ENCODE measurements around the gene ATP6V1F. TPM values are rescaled to one million over a fixed set of nuclear protein-coding genes. Genes with fewer than 3 reads are reported as not detected.

The ATP6V1F gene
- total RNA-seq, 1 donor = 110 TPM

DNA sequence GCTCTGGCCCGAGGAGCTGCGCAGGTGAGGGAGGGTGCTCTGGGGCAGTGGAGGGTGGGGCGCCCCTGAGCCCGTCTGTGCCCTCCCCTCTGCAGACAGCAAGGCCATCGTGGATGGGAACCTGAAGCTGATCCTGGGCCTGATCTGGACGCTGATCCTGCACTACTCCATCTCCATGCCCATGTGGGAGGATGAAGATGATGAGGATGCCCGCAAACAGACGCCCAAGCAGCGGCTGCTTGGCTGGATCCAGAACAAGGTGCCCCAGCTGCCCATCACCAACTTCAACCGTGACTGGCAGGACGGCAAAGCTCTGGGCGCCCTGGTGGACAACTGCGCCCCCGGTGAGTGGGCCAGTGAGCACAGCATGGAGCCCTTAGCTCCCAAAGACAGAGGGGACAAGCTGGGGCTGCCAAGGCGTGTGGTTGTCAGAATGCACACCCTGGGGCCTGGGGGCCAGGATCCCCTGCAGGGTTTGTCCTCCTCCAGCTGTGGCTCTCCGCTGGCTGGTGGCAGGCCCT, 27.4 kb upstream of the ATP6V1F start:
- no peak for DNase-seq (ENCODE audit: low read depth in 2 of 3, low spot score in 2 of 3)

DNA sequence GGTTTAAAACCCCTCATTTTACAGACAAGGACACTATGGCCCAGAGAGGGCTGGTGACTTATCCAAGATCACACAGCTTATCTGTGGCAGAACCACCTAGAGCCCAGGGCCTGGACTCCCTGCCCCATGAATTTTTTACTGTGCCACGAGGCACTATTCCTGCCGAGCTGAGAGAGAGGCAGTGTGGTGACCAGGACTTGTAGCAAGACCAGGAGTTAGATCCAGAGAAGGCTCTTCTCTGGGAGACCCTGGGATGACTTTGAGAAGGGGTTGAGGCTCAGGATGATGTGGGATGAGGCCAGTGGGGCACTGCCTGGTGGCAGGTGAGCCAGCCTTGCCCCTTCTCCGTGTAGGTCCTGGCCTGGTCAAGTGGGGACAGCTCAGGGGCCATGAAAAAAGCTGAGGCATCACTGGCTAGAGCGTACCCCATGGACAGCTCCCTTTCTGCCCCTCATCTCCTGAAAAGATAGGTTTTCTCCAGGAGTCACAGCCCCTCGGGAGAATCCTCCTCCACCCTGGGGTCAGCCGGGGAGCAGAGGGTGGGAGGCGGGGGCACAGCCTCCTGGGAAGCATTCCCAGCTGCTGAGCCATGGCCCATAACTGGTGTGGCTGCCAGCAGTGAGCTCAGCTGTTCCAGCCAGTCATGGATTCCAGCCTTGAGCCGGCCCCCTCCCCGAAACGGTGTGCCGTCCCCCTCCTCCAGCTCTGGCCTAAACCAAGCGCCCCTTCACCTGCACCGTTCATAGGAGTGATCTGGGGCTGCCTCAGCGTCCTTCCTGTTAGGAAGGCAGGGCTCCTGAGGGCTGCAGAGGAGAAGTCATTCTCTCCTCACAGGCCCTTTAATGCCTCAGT, 26.6 kb upstream of the ATP6V1F start:
- DNase-seq (ENCODE audit: low read depth in 2 of 3, low spot score in 2 of 3) = no peak

DNA sequence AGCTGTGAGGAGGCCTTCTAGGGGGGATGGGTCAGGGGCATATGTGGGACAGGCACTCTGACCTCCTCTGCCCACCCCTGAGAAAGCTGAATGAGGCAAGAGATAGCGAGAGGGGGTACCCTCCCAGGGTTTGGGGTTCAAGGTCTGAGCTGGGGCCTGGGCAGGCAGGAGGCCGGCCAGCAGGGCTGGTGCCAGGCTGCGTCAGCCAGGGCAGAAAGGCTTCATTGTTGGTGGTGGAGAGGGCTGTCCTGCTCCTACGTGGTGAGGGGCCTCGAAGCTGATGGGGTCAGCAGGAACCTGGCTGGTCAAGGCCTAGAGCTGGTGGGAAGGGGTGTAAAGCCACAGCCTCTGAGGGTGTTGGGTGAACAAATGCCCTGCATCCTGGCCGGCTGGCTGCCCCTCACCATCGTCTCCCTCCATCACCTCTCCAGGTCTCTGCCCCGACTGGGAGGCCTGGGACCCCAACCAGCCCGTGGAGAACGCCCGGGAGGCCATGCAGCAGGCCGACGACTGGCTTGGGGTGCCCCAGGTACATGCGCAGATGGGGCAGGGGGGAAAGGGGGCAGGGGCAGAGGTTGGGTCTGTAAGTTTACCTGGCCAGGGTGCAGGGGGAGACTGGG, 25.8 kb upstream of the ATP6V1F start:
- no peak for DNase-seq (ENCODE audit: low read depth in 2 of 3, low spot score in 2 of 3)

DNA sequence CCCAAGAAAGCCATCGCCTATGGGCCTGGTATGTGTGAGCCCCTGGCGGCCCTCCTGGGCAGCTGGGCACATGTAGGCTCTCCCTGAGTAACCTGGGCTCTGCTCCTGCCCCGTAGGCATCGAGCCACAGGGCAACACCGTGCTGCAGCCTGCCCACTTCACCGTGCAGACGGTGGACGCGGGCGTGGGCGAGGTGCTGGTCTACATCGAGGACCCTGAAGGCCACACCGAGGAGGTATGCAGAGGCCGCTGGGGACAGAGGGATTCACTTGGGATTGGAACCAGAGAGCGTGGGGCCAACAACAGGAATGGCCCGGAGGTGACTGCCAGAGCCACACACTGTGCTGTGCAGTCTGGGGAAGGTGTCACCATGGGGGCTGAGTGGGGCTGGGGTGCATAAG, 25.1 kb upstream of the ATP6V1F start:
- no peak for DNase-seq (ENCODE audit: low read depth in 2 of 3, low spot score in 2 of 3)

DNA sequence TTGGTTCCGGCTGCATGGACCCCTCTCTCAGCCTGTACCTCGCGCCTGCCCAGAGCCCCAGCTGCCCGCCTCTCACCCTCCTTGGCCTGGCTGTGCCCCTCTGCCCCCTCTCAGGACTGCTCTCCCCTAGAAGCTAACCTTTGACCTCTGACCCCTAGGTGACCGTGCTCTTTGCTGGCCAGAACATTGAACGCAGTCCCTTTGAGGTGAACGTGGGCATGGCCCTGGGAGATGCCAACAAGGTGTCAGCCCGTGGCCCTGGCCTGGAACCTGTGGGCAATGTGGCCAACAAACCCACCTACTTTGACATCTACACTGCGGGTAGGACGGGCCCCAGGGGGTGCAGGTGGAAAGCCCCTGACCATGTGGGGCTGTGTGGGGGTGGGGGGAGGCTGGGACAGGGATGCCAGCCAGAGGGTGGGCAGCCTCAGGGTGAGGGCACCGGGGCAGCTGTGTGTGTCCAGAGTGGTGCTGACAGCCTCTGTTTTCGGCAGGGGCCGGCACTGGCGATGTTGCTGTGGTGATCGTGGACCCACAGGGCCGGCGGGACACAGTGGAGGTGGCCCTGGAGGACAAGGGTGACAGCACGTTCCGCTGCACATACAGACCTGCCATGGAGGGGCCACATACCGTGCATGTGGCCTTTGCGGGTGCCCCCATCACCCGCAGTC, 24.4 kb upstream of the ATP6V1F start:
- no peak for DNase-seq (ENCODE audit: low read depth in 2 of 3, low spot score in 2 of 3)

DNA sequence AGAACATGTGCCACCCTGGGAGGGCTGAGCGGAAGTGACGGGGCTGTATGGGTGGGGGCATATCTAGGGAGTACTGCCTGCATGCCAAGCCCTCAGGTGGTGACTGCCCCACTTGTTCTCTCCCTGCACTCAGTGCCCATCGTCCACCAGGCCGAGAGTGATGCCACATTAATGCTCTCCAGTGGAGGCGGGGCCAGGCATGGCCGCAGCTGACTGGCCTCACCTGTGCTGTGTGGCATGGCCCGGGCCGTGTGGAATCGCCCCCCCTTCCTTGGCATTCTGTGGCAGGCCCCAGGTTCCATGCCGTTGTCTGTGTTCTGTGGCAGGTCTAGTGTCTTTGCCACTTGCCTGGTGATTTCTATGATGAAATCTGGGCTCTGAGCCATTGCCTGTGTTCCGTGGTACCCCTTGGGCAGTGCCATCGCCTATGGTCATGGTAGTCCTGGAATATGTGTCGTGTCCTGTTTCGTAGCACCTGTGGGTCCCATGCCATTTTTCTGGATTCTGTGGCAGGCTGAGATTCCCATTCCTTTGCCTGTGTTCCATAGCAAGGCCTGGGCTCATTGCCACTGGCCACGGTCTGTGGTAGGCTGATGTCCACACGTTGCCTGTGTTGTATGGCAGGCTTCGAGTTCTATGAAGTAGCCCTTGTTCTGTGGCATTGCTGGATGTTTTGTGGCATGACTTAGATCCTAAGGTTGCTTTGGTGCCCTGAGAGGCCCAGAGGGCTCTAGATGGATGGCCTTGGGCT, 23.5 kb upstream of the ATP6V1F start:
- no peak for DNase-seq (ENCODE audit: low read depth in 2 of 3, low spot score in 2 of 3)

DNA sequence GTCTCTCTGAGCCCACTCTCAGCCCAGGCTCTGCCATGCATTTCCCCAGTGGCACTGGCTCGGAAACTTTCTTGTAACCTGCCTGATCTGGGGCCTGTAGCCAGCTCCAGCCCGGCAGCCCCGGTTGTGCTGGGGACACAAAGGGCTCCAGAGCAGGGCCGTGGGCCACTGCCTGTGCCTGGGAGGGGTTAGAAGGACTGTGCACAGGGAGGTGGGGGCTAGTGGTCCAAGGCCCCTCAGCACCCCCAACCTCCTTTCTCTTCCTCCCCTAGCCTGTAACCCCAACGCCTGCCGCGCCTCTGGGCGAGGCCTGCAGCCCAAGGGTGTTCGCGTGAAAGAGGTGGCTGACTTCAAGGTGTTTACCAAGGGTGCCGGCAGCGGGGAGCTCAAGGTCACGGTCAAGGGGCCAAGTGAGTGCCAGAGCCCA, 22.9 kb upstream of the ATP6V1F start:
- no peak for DNase-seq (ENCODE audit: low read depth in 2 of 3, low spot score in 2 of 3)

DNA sequence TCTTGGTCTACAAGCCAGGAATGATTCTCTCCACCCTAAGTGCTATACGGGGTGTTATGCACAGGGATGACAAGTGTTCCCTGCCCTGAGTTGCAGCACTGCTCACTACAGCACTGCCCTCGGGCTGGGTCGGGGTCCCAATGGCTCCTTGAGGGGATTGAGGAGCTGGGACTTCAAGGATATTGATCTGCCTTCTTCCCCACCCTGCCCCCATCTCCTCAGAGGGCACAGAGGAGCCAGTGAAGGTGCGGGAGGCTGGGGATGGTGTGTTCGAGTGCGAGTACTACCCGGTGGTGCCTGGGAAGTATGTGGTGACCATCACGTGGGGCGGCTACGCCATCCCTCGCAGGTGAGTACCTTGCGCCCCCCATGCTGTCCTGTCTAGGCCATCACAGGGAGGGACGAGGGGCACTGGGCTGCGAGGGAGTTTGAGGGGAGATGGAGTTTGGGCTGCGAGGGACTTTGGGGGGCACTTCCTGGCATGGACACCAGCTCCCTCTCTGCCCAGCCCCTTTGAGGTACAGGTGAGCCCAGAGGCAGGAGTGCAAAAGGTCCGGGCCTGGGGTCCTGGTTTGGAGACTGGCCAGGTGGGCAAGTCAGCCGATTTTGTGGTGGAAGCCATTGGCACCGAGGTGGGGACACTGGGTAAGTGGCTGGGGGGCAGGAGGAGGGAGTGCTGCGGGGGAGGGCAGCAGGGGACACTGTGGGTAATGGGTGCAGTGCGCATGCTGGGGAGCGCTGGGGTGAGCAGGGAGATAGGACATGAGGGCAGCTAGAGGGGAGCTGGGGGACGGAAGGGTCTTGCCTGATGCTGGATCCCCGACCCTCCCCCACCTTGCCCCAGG, 22.1 kb upstream of the ATP6V1F start:
- DNase-seq (ENCODE audit: low read depth in 2 of 3, low spot score in 2 of 3) = no peak

DNA sequence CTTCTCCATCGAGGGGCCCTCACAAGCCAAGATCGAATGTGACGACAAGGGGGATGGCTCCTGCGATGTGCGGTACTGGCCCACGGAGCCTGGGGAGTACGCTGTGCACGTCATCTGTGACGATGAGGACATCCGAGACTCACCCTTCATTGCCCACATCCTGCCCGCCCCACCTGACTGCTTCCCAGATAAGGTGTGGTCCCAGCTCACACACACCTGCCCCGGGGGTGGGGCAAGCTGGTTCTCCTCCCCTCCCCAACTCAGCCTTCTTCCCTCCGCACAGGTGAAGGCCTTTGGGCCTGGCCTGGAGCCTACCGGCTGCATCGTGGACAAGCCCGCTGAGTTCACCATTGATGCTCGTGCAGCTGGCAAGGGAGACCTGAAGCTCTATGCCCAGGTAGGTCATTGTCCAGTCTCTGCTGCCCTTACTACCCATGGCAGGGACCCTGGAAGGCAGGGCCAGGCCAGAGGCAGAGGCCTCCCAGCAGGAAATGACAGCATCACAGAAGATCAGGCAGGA, 21.4 kb upstream of the ATP6V1F start:
- no peak for DNase-seq (ENCODE audit: low read depth in 2 of 3, low spot score in 2 of 3)

DNA sequence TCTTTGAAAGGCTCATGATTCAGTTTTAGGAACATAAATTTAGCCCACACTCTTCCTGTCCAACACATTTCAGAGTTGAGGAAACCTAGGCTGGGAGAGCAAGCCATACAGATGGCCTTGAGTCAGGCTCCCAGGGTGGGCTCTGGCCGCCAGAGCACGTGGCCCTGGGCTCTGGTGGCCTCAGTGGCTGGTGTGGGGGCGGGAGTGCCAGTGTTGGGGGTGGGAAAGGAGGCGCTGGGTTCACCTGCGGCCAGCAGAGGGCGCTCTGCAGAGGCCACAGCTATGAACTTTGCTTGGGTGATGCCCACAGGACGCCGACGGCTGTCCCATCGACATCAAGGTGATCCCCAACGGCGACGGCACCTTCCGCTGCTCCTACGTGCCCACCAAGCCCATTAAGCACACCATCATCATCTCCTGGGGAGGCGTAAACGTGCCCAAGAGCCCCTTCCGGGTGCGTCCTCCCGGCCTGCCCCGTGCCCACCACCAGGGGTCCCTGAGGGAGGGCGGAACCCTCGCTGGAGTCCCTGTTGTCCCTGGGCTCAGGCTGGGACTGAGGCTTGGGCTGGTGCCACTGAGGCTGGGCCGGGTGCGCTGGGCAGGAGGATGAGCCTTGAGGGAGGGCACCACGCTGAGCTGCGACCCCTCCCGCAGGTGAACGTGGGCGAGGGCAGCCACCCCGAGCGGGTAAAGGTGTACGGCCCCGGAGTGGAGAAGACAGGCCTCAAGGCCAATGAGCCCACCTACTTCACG, 20.6 kb upstream of the ATP6V1F start:
- peak; percentile 47 to 67 (median 66) for DNase-seq (ENCODE audit: low read depth in 2 of 3, low spot score in 2 of 3)

DNA sequence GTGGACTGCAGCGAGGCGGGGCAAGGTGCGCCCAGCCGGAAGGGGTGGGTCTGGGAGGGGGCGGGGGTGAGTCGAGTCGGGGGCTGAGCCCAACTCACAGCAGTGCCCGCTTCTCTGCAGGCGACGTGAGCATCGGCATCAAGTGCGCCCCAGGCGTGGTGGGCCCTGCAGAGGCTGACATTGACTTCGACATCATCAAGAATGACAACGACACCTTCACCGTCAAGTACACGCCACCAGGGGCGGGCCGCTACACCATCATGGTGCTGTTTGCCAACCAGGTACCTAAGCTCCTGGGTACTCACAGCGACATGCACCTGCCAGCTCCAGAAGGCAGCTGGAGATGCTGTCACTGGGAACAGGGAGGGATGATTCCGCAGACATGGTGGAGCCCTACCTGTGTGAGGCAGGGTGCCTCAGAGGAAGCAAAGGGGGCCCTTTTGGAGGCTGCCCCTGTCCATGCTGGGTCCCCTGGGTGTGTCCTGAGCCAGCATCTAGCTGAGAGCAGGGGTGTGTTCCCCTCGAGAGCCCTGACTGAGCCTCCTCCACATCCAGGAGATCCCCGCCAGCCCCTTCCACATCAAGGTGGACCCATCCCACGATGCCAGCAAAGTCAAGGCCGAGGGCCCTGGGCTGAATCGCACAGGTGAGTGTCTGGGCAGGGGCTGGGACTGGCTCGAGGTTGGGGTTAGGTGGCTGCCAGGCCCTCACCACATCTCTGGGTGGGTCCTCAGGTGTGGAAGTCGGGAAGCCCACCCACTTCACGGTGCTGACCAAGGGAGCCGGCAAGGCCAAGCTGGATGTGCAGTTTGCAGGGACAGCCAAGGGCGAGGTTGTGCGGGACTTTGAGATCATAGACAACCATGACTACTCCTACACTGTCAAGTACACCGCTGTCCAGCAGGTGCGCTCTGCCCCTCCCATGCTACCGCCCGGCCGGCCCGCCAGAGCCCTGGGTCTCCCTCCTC, 19.7 kb upstream of the ATP6V1F start:
- DNase-seq (ENCODE audit: low read depth in 2 of 3, low spot score in 2 of 3) = no peak

DNA sequence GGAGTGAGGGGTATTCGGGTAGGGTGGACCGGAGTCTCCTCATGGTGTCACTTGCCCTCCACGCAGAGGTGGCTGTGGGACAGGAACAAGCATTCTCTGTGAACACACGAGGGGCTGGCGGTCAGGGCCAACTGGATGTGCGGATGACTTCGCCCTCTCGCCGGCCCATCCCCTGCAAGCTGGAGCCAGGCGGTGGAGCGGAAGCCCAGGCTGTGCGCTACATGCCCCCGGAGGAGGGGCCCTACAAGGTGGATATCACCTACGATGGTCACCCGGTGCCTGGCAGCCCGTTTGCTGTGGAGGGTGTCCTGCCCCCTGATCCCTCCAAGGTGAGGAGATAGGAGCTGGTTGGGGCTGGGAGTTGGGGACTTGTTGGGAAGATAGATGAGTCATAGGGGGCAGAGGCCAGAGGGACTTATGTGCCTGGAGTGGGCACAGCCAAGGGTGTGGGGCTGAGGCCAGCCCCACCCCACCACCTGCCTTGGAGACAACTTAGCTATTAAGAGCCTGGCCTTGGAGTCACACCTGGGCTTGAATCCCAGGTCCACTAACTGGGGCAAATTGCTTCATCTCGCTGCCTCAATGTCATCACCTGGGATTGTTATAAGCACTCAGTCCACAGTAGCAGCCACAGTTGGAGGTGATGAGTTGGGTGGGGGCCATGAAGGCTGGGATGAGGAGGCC, 18.6 kb upstream of the ATP6V1F start:
- no peak for DNase-seq (ENCODE audit: low read depth in 2 of 3, low spot score in 2 of 3)

DNA sequence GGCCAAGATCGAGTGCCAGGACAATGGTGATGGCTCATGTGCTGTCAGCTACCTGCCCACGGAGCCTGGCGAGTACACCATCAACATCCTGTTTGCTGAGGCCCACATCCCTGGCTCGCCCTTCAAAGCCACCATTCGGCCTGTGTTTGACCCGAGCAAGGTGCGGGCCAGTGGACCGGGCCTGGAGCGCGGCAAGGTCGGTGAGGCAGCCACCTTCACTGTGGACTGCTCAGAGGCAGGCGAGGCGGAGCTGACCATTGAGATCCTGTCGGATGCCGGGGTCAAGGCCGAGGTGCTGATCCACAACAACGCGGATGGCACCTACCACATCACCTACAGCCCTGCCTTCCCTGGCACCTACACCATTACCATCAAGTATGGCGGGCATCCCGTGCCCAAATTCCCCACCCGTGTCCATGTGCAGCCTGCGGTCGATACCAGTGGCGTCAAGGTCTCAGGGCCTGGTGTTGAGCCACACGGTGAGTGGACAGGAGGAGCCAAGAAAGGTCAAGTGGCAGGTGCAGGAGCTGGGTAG, 17.8 kb upstream of the ATP6V1F start:
- no peak for DNase-seq (ENCODE audit: low read depth in 2 of 3, low spot score in 2 of 3)

DNA sequence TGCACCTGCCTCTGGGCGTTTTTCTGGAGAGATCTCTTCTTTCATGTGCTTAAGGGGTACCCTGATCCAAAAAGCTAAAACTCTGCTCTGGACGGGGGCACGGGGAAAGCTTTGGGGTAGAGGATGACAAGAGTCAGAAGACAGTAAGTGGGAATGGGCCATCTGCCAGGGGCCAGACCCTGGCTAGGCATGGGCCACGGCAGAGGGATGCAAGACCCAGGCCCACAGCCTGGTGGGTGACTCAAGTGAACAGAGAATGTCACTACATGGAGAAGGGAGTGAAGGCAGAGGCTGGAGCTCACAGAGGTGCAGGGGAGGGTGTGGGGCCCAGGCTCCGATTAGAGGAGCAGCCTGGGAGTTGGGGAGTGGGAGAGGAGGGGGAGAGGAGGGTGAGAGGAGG, 17.2 kb upstream of the ATP6V1F start:
- DNase-seq (ENCODE audit: low read depth in 2 of 3, low spot score in 2 of 3) = no peak

DNA sequence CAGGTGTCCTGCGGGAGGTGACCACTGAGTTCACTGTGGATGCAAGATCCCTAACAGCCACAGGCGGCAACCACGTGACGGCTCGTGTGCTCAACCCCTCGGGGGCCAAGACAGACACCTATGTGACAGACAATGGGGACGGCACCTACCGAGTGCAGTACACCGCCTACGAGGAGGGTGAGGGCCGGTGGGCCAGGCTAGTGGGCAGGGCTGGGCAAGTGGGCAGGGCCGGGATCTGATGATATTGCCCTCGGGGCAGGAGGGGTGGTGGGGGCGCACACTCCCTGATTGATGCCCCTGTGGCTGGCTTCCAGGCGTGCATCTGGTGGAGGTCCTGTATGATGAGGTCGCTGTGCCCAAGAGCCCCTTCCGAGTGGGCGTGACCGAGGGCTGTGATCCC, 16.7 kb upstream of the ATP6V1F start:
- no peak for DNase-seq (ENCODE audit: low read depth in 2 of 3, low spot score in 2 of 3)

DNA sequence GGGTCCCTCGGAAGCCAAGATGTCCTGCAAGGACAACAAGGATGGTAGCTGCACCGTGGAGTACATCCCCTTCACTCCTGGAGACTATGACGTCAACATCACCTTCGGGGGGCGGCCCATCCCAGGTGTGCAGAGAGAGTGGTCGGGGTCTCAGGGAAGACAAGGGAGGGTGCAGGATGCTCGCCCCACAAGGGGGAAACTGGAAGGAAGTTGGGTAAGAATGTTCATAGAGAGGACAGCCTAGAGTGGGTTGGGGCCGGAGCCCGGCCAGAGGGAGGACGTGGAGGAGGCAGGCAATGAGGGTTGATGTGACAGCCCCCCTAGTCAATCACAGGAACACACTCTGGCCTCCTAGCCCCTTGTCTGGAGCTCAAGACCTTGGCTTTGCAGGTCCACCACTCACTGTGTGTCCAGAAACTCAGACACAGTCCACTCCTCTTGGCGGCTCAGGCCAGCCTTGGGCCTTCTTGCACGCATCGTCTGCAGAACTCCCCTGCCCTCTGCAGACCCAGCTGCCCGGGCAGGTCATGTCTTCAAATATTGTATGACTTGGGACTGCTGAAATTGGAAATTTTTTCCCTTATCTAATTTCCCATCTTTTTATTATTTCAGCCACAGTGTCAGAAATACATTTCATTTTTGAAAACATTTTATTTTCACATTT, 15.7 kb upstream of the ATP6V1F start:
- no peak for DNase-seq (ENCODE audit: low read depth in 2 of 3, low spot score in 2 of 3)

All from hematopoietic multipotent progenitor cell (in vitro differentiated cells).